ENCODE measurements around the gene SLC9A7.

- TF ChIP-seq, protein P1, sequence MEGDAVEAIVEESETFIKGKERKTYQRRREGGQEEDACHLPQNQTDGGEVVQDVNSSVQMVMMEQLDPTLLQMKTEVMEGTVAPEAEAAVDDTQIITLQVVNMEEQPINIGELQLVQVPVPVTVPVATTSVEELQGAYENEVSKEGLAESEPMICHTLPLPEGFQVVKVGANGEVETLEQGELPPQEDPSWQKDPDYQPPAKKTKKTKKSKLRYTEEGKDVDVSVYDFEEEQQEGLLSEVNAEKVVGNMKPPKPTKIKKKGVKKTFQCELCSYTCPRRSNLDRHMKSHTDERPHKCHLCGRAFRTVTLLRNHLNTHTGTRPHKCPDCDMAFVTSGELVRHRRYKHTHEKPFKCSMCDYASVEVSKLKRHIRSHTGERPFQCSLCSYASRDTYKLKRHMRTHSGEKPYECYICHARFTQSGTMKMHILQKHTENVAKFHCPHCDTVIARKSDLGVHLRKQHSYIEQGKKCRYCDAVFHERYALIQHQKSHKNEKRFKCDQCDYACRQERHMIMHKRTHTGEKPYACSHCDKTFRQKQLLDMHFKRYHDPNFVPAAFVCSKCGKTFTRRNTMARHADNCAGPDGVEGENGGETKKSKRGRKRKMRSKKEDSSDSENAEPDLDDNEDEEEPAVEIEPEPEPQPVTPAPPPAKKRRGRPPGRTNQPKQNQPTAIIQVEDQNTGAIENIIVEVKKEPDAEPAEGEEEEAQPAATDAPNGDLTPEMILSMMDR (IDR thresholded peaks at IDR 0.05): no peak
- no peak for TF ChIP-seq CBX2 (IDR thresholded peaks at IDR 0.05; ENCODE audit: borderline replicate concordance, low read depth)
- no peak for TF ChIP-seq NR3C1 (IDR thresholded peaks at IDR 0.05)
- TF ChIP-seq CHD2 (IDR thresholded peaks at IDR 0.05; ENCODE audit: low read length, partially characterized antibody): no peak
- TF ChIP-seq, protein P2, sequence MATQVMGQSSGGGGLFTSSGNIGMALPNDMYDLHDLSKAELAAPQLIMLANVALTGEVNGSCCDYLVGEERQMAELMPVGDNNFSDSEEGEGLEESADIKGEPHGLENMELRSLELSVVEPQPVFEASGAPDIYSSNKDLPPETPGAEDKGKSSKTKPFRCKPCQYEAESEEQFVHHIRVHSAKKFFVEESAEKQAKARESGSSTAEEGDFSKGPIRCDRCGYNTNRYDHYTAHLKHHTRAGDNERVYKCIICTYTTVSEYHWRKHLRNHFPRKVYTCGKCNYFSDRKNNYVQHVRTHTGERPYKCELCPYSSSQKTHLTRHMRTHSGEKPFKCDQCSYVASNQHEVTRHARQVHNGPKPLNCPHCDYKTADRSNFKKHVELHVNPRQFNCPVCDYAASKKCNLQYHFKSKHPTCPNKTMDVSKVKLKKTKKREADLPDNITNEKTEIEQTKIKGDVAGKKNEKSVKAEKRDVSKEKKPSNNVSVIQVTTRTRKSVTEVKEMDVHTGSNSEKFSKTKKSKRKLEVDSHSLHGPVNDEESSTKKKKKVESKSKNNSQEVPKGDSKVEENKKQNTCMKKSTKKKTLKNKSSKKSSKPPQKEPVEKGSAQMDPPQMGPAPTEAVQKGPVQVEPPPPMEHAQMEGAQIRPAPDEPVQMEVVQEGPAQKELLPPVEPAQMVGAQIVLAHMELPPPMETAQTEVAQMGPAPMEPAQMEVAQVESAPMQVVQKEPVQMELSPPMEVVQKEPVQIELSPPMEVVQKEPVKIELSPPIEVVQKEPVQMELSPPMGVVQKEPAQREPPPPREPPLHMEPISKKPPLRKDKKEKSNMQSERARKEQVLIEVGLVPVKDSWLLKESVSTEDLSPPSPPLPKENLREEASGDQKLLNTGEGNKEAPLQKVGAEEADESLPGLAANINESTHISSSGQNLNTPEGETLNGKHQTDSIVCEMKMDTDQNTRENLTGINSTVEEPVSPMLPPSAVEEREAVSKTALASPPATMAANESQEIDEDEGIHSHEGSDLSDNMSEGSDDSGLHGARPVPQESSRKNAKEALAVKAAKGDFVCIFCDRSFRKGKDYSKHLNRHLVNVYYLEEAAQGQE (IDR thresholded peaks at IDR 0.05): no peak
These were observed 182.5 kb downstream of the SLC9A7 start for GRCh38 chrX:46576458-46576857.
